AG09319 (cell line): Measurements from ENCODE around the gene MKRN2OS.

Experiments
- DNase-seq: peaks from one replicate; pipeline ENCODE4 v3.0.0-alpha.2; 2010; ENCODE audit warnings: low read depth; ENCODE audit errors: extremely low read depth
- CTCF ChIP-seq: IDR thresholded peaks from 2 replicates; pipeline ENCODE4 v1.5.1; 2011; ENCODE audit warnings: low read depth, mild to moderate bottlenecking, inconsistent platforms, low read length, moderate library complexity

Gene MKRN2OS

GRCh38 chr3:12516873-12517272, 28.4 kb downstream of the MKRN2OS start:
- no peak for TF ChIP-seq CTCF
- DNase-seq = no peak

GRCh38 chr3:12515631-12516030, 29.7 kb downstream of the MKRN2OS start:
- TF ChIP-seq CTCF = no peak
- no peak for DNase-seq

- DNase-seq = no peak
- TF ChIP-seq CTCF = no peak
Observed at GRCh38 chr3:12513694-12514446, 31.4 kb downstream of the MKRN2OS start.

GRCh38 chr3:12512534-12513118, 32.7 kb downstream of the MKRN2OS start:
- no peak for TF ChIP-seq CTCF
- no peak for DNase-seq

GRCh38 chr3:12509466-12509865, 35.8 kb downstream of the MKRN2OS start:
- no peak for DNase-seq
- TF ChIP-seq CTCF = no peak

GRCh38 chr3:12508291-12508700, 37.0 kb downstream of the MKRN2OS start:
- TF ChIP-seq CTCF = no peak
- peak; percentile 79 for DNase-seq

- DNase-seq = no peak
- TF ChIP-seq CTCF = no peak
Observed at GRCh38 chr3:12507591-12508281, 37.6 kb downstream of the MKRN2OS start.
